ENCODE data around the gene PLCZ1.

DNA sequence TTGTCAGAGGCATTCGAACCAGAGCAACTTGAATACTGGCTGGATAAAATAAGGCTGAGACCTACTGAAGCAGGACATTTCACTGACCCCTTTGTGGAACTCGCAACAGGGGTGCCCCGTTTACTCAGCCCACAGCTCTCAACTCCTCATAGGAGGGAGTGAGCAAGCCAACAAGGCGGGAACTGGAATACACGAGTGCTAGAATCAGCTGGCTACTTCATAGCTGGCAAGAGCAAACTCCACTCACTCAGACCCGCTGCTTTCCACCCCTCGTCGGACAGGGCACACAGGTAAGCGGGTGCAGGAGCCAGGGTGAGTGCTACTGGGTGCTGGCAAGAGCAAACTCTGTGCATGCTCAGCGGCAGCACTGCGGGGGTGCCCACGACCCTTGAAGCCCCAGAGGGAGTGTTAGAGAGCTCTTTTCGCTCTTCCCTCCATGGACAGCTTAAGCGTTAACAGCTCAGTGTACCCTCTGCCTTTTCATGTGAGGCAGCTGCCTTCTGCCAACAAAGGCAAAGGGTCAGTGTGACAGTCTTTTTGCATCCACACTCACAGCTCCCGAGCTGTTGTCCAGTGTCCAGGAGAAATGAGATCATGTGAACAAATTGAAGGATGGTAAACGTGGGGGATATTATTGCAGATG lies 15.8 kb upstream of the PLCZ1 start:
- TF ChIP-seq, protein P1, sequence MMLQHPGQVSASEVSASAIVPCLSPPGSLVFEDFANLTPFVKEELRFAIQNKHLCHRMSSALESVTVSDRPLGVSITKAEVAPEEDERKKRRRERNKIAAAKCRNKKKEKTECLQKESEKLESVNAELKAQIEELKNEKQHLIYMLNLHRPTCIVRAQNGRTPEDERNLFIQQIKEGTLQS (IDR thresholded peaks at IDR 0.05; ENCODE audit: borderline replicate concordance, extremely low read depth, low read depth, low read length) = no peak
- TF ChIP-seq POLR2A (IDR thresholded peaks at IDR 0.05; ENCODE audit: low read depth, low read length) (no peak), RB1 (IDR thresholded peaks at IDR 0.05; ENCODE audit: borderline replicate concordance) (no peak), TBL1XR1 (IDR thresholded peaks at IDR 0.05; ENCODE audit: low read depth, low read length) (no peak)
- TF ChIP-seq, protein P2, sequence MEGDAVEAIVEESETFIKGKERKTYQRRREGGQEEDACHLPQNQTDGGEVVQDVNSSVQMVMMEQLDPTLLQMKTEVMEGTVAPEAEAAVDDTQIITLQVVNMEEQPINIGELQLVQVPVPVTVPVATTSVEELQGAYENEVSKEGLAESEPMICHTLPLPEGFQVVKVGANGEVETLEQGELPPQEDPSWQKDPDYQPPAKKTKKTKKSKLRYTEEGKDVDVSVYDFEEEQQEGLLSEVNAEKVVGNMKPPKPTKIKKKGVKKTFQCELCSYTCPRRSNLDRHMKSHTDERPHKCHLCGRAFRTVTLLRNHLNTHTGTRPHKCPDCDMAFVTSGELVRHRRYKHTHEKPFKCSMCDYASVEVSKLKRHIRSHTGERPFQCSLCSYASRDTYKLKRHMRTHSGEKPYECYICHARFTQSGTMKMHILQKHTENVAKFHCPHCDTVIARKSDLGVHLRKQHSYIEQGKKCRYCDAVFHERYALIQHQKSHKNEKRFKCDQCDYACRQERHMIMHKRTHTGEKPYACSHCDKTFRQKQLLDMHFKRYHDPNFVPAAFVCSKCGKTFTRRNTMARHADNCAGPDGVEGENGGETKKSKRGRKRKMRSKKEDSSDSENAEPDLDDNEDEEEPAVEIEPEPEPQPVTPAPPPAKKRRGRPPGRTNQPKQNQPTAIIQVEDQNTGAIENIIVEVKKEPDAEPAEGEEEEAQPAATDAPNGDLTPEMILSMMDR (IDR thresholded peaks at IDR 0.05 in 2 of 3, conservative IDR thresholded peaks at IDR 0.05 in 1 of 3; ENCODE audit: control insufficient read depth in 2 of 3, extremely low read depth in 1 of 3, insufficient read depth in 1 of 3, low read depth in 3 of 3, low read length in 3 of 3) = no peak
